Neural progenitor cell (in vitro differentiated cells): ENCODE results near the gene F13A1. TPM values are rescaled to one million over a fixed set of nuclear protein-coding genes. Genes with fewer than 3 reads are reported as not detected.
"Not testable (repeated sequence)": the region's sequence is repeated elsewhere in the genome, so short reads cannot be mapped to it uniquely, and the experiment has no call there.

ENCODE experiments used
- DNase-seq: peaks from one replicate; pipeline ENCODE4 v3.0.0-alpha.2; 2016; ENCODE audit warnings: low spot score
- H2AFZ ChIP-seq: fragments of 200-600 bp; sonication (generic); replicated peaks from 2 replicates; pipeline ENCODE4 v1.6.1; 2016; ENCODE audit warnings: antibody characterized with exemption
- H3F3A ChIP-seq: fragments of 200-600 bp; sonication (generic); 2 replicates; pipeline ENCODE4 v1.6.1; 2016; ENCODE audit warnings: antibody characterized with exemption, low read depth
- H3K27ac ChIP-seq: fragments of 200-600 bp; sonication (generic); 2 replicates; pipeline ENCODE4 v1.5.1; 2016; ENCODE audit warnings: mild to moderate bottlenecking
- H3K27me3 ChIP-seq: fragments of 200-600 bp; sonication (generic); 2 replicates; pipeline ENCODE4 v1.6.1; 2016; ENCODE audit warnings: mild to moderate bottlenecking, moderate library complexity
- H3K36me3 ChIP-seq: fragments of 200-600 bp; sonication (generic); 2 replicates; pipeline ENCODE4 v1.5.1; 2016
- H3K4me1 ChIP-seq: fragments of 200-600 bp; sonication (generic); 2 replicates; pipeline ENCODE4 v1.6.1; 2016; ENCODE audit warnings: mixed run types
- H3K4me2 ChIP-seq: fragments of 200-600 bp; sonication (generic); 2 replicates; pipeline ENCODE4 v1.6.1; 2016
- H3K4me3 ChIP-seq: fragments of 200-600 bp; sonication (generic); 2 replicates; pipeline ENCODE4 v1.5.1; 2016
- H3K79me2 ChIP-seq: fragments of 200-600 bp; sonication (generic); 2 replicates; pipeline ENCODE4 v1.6.1; 2016; ENCODE audit warnings: low read depth
- H3K9ac ChIP-seq: fragments of 200-600 bp; sonication (generic); 2 replicates; pipeline ENCODE4 v1.6.1; 2016
- H3K9me3 ChIP-seq: fragments of 200-600 bp; sonication (generic); 2 replicates; pipeline ENCODE4 v1.5.1; 2016; ENCODE audit warnings: low read depth
- H4K20me1 ChIP-seq: fragments of 200-600 bp; sonication (generic); 2 replicates; pipeline ENCODE4 v1.6.1; 2016; ENCODE audit warnings: low read depth
- H3K27ac Mint-ChIP-seq: 3 replicates; pipeline ENCODE4 v1.8.0; 2021; ENCODE audit warnings: mixed read lengths
- H3K27me3 Mint-ChIP-seq: 2 replicates; pipeline ENCODE4 v1.8.0; 2022; ENCODE audit warnings: low read depth, mild to moderate bottlenecking, inconsistent platforms, moderate library complexity, mixed read lengths; ENCODE audit not compliant: insufficient read depth
- H3K36me3 Mint-ChIP-seq: 3 replicates; pipeline ENCODE4 v1.8.0; 2021; ENCODE audit warnings: mixed read lengths
- H3K4me1 Mint-ChIP-seq: 3 replicates; pipeline ENCODE4 v1.8.0; 2021; ENCODE audit warnings: mixed read lengths
- H3K4me3 Mint-ChIP-seq: 3 replicates; pipeline ENCODE4 v1.8.0; 2021; ENCODE audit warnings: mild to moderate bottlenecking, moderate library complexity, mixed read lengths
- H3K9me3 Mint-ChIP-seq: 3 replicates; pipeline ENCODE4 v1.8.0; 2020; ENCODE audit warnings: mixed read lengths
- CTCF ChIP-seq: fragments of 200-600 bp; sonication (generic); IDR thresholded peaks from 2 replicates; pipeline ENCODE4 v1.5.1; 2017; ENCODE audit warnings: antibody characterized with exemption, mild to moderate bottlenecking
- EZH2 ChIP-seq: fragments of 200-600 bp; sonication (generic); IDR thresholded peaks from 2 replicates; pipeline ENCODE4 v1.6.1; 2017; ENCODE audit warnings: antibody characterized with exemption, mild to moderate bottlenecking, moderate library complexity
- EZH2phosphoT487 ChIP-seq: fragments of 200-600 bp; sonication (generic); IDR thresholded peaks from 2 replicates; pipeline ENCODE4 v1.6.1; 2017; ENCODE audit warnings: antibody characterized with exemption
- total RNA-seq: library from RNA; depleted of rRNA; stranded (reverse); fragments of >200 nt; gene quantifications from 2 replicates; pipeline ENCODE4 v1.2.3, GENCODE V29; 2015; ENCODE audit warnings: low replicate concordance

The F13A1 gene
- total RNA-seq, 1 donor from 2014 or later, result 3.6 TPM

GRCh38 chr6:6314596-6314995, 5.9 kb downstream of the F13A1 start:
- no peaks in the 10 kb centered on the region for H3K79me2 ChIP-seq
- H2AFZ ChIP-seq, result no peak overlapping the region
- no peaks in the 10 kb centered on the region for H3K9me3 ChIP-seq
- no peak overlapping the region for H3K9ac ChIP-seq
- H3K27ac Mint-ChIP-seq, result no peak overlapping the region
- H3K4me2 ChIP-seq, result no peak overlapping the region
- H3K36me3 ChIP-seq, result no peaks in the 10 kb centered on the region
- TF ChIP-seq EZH2 (no peak), EZH2phosphoT487 (no peak), CTCF (no peak)
- no peaks in the 10 kb centered on the region for H3K36me3 Mint-ChIP-seq
- peaks cover 32% of the 10 kb centered on the region for H3K4me1 Mint-ChIP-seq
- peaks cover 24% of the 10 kb centered on the region for H3K4me1 ChIP-seq
- H3K27me3 ChIP-seq, result peaks cover 33% of the 10 kb centered on the region
- DNase-seq, result no peak
- H3K9me3 Mint-ChIP-seq, result no peaks in the 10 kb centered on the region
- peaks cover 12% of the 10 kb centered on the region for H3K27me3 Mint-ChIP-seq
- no peak overlapping the region for H3K4me3 ChIP-seq
- H3F3A ChIP-seq, result peaks cover 20% of the 10 kb centered on the region
- peaks cover 6% of the 10 kb centered on the region for H4K20me1 ChIP-seq
- no peak overlapping the region for H3K4me3 Mint-ChIP-seq
- H3K27ac ChIP-seq, result no peak overlapping the region

- H2AFZ ChIP-seq, result no peak overlapping the region
- no peak overlapping the region for H3K4me3 Mint-ChIP-seq
- H3K27ac ChIP-seq, result no peak overlapping the region
- TF ChIP-seq EZH2phosphoT487, result no peak
- no peak for TF ChIP-seq EZH2
- TF ChIP-seq CTCF, result no peak
- no peak overlapping the region for H3K9ac ChIP-seq
- H3K4me1 Mint-ChIP-seq, result peaks cover 18% of the 10 kb centered on the region
- no peak overlapping the region for H3K27ac Mint-ChIP-seq
- no peaks in the 10 kb centered on the region for H3K79me2 ChIP-seq
- H4K20me1 ChIP-seq, result peaks cover under 1% of the 10 kb centered on the region
- no peak overlapping the region for H3K4me3 ChIP-seq
- peaks cover 6% of the 10 kb centered on the region for H3K27me3 Mint-ChIP-seq
- no peaks in the 10 kb centered on the region for H3K9me3 ChIP-seq
- H3K27me3 ChIP-seq, result peaks cover 16% of the 10 kb centered on the region
- no peaks in the 10 kb centered on the region for H3K36me3 ChIP-seq
- no peak for DNase-seq
- peaks cover 8% of the 10 kb centered on the region for H3F3A ChIP-seq
- H3K4me2 ChIP-seq, result no peak overlapping the region
- peaks cover 7% of the 10 kb centered on the region for H3K4me1 ChIP-seq
- H3K9me3 Mint-ChIP-seq, result no peaks in the 10 kb centered on the region
- H3K36me3 Mint-ChIP-seq, result no peaks in the 10 kb centered on the region
These were observed 7.5 kb downstream of the F13A1 start for GRCh38 chr6:6312901-6313441.

GRCh38 chr6:6305575-6305974, 14.9 kb downstream of the F13A1 start:
- Histone ChIP-seq H3K27me3 (no peaks in the 10 kb centered on the region), H3K27ac (no peak overlapping the region), H3F3A (no peaks in the 10 kb centered on the region), H3K4me3 (no peak overlapping the region), H3K9ac (no peak overlapping the region), H3K79me2 (no peaks in the 10 kb centered on the region), H3K9me3 (no peaks in the 10 kb centered on the region), H3K4me2 (no peak overlapping the region), H3K36me3 (no peaks in the 10 kb centered on the region), H2AFZ (peak overlapping the region; percentile 36), H3K4me1 (no peaks in the 10 kb centered on the region), H4K20me1 (no peaks in the 10 kb centered on the region)
- H3K27me3 Mint-ChIP-seq, result peaks cover 6% of the 10 kb centered on the region
- no peak overlapping the region for H3K4me3 Mint-ChIP-seq
- no peak for TF ChIP-seq EZH2phosphoT487
- TF ChIP-seq CTCF, result no peak
- no peak for TF ChIP-seq EZH2
- peaks cover 5% of the 10 kb centered on the region for H3K9me3 Mint-ChIP-seq
- no peaks in the 10 kb centered on the region for H3K36me3 Mint-ChIP-seq
- H3K4me1 Mint-ChIP-seq, result peaks cover 12% of the 10 kb centered on the region
- DNase-seq, result no peak
- peak overlapping the region; percentile 78 for H3K27ac Mint-ChIP-seq

GRCh38 chr6:6300383-6300782, 20.1 kb downstream of the F13A1 start:
- peaks cover 13% of the 10 kb centered on the region for H3K9me3 Mint-ChIP-seq
- not testable (repeated sequence) for H3K9ac ChIP-seq, H3F3A ChIP-seq, H3K9me3 ChIP-seq, DNase-seq, H3K36me3 ChIP-seq, H3K4me2 ChIP-seq, H4K20me1 ChIP-seq, H3K4me1 Mint-ChIP-seq, H3K4me3 ChIP-seq, H3K27me3 Mint-ChIP-seq, H3K4me1 ChIP-seq, H3K4me3 Mint-ChIP-seq, H3K27me3 ChIP-seq, H3K79me2 ChIP-seq, H3K27ac ChIP-seq, H3K27ac Mint-ChIP-seq, H3K36me3 Mint-ChIP-seq, H2AFZ ChIP-seq
